ENCODE measurements around the gene UNC79. TPM values are rescaled to one million over a fixed set of nuclear protein-coding genes. Genes with fewer than 3 reads are reported as not detected.

The UNC79 gene
- total RNA-seq, 4 donors from 2014 or later = 0.33 to 0.73 (median 0.51) TPM

DNA sequence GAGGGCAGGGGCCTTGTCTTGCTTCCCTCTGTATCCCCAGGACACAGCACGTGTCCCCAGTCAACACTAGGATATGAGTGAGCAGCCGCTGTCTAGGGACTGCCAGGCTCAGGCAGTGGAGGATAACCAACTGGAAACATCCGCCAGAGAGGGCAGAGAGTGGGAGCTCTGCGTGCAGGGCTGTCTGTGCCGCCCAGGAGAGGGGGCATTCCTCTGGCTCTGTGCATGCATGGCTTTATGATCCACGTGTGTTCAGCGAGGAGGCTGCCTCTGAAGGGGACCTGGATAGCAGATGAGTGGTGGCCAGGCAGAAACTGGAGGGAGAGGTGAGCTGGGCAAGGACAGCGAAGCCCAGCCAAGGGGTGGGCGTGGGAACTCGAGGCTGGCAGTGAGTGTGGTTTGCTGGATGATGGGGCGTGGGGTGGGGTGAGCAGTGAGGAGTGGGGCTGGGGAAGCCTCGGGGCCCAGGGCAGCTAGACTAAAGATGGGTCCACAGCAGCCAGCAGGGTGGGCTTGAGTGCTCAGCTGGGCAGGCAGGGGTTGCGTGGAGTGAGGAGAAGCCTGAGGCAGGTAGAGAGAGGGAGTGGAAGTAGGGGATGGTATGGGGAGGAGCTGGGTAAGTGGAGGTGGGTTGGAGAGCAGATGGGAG lies 284.7 kb downstream of the UNC79 start:
- Histone ChIP-seq H3K4me1 (no peaks in the 10 kb centered on the region), H3K27me3 (peaks cover 0 to 10% (median 0%) of the 10 kb centered on the region in 3 donors), H3K36me3 (no peaks in the 10 kb centered on the region), H3K9me3 (no peaks in the 10 kb centered on the region), H3K27ac (no peak overlapping the region), H3K4me3 (no peak overlapping the region)
- ATAC-seq (no peak), DNase-seq (no peak)
- TF ChIP-seq POLR2A (IDR thresholded peaks at IDR 0.05) = no peak
- TF ChIP-seq, protein P1, sequence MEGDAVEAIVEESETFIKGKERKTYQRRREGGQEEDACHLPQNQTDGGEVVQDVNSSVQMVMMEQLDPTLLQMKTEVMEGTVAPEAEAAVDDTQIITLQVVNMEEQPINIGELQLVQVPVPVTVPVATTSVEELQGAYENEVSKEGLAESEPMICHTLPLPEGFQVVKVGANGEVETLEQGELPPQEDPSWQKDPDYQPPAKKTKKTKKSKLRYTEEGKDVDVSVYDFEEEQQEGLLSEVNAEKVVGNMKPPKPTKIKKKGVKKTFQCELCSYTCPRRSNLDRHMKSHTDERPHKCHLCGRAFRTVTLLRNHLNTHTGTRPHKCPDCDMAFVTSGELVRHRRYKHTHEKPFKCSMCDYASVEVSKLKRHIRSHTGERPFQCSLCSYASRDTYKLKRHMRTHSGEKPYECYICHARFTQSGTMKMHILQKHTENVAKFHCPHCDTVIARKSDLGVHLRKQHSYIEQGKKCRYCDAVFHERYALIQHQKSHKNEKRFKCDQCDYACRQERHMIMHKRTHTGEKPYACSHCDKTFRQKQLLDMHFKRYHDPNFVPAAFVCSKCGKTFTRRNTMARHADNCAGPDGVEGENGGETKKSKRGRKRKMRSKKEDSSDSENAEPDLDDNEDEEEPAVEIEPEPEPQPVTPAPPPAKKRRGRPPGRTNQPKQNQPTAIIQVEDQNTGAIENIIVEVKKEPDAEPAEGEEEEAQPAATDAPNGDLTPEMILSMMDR (IDR thresholded peaks at IDR 0.05 in 4 of 5, conservative IDR thresholded peaks at IDR 0.05 in 1 of 5) = no peak
- intact Hi-C loops (cut with DNase I; ENCODE audit: low total_unique reads) = no loop called here
- in situ Hi-C loops (cut with MboI; ENCODE audit: low sequenced_read_pairs in 4 of 4) = no loop called here

DNA sequence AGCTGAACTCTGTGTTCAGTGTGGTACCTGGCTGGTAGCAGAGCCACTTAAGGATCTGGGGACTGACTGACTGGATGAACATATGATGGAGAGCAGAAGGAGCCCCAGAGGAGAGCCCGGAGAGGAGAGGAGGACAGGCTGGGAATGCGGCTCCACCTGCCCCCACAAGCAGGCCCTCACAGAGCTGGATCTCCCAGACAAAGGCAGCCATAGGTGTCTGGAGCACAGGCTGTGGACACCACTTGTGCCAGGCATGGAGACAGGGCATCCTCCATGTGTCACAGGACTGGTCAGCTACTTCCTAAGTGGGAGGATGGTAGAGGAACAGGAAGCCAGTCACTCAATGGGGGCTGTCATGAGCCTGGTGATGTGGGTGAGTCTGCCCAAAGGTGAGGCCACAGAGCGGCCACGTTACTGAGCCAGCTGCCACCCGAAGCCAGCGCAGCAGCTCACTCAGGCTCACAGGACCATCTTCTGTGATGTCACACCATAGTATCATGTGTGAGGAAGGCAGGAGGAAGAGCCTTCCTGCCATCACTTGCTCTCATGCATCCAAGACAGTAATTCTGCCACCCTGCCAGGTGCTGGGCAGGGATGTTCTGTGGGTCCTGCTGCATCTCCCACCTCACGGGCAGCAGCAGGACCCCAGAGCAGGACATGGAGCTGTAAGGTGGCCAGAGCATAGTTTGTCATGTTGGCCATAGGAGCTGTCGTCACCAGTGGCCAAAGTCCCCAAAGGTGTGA lies 285.4 kb downstream of the UNC79 start:
- DNase-seq = no peak
- H3K27me3 ChIP-seq = peaks cover 0 to 10% (median 0%) of the 10 kb centered on the region in 3 donors

DNA sequence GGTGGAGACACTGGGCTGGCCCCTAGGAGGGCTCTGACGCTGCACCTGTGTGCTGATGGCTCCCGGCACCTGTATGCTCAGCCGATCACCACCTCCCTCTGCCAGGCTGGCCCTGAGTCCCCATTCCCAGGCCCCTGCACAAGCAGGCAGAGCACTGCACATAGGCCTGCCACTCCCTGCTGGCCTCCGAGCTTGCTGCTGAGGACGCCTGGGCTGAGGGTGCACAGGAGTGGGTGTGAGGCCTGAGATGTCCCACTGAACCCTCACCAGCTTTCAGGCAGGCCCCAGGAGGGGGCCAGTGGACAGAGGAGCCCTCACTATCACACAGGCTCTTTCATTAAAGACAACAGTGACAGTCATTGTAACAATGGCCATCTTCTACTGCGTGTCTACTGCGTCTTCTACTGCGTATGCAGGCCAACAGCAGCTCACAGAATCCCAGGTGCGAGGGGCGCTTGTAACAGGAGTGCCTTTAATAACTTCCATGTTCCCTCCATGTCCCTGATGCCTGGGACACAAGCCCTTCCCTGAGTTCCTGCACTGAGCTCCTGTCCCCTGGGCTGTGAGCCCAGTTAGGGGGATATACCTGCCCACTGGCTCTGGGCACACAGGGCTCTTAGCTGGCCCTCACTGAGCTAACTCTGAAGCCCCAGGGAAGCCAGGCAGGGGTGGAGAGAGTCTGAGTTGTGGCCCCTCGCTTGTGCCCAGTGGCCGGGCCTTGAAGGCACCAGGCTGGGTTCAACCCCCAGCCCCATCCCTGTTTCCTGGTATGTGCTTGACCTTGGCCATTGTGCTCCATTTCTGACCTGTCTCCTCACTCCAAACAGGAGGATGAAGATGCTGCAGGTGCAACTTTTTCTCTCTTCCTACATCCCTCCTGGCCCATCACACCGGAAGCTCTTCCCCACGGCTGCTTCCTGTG lies 286.3 kb downstream of the UNC79 start:
- in situ Hi-C loops (cut with MboI; ENCODE audit: low sequenced_read_pairs in 4 of 4) (no loop called here), intact Hi-C loops (cut with DNase I; ENCODE audit: low total_unique reads) (no loop called here)
- Histone ChIP-seq H3K27ac (no peak overlapping the region), H3K4me3 (no peak overlapping the region), H3K36me3 (no peaks in the 10 kb centered on the region), H3K9me3 (no peaks in the 10 kb centered on the region), H3K4me1 (no peaks in the 10 kb centered on the region), H3K27me3 (peaks cover 0 to 9% (median 0%) of the 10 kb centered on the region in 3 donors)
- TF ChIP-seq, protein P1 (IDR thresholded peaks at IDR 0.05 in 4 of 5, conservative IDR thresholded peaks at IDR 0.05 in 1 of 5) = no peak
- TF ChIP-seq POLR2A (IDR thresholded peaks at IDR 0.05) = no peak
- DNase-seq (no peak), ATAC-seq (no peak)

More for the DNA sequence above, 285.4 kb downstream of the UNC79 start:
- in situ Hi-C loops (cut with MboI; ENCODE audit: low sequenced_read_pairs in 4 of 4) = no loop called here
- no peaks in the 10 kb centered on the region for H3K36me3 ChIP-seq
- no peaks in the 10 kb centered on the region for H3K9me3 ChIP-seq
- H3K4me3 ChIP-seq = no peak overlapping the region
- H3K4me1 ChIP-seq = no peaks in the 10 kb centered on the region
- no peak overlapping the region for H3K27ac ChIP-seq
- intact Hi-C loops (cut with DNase I; ENCODE audit: low total_unique reads) = no loop called here
- no peak for ATAC-seq
- TF ChIP-seq POLR2A (IDR thresholded peaks at IDR 0.05) = no peak
- TF ChIP-seq, protein P1 (IDR thresholded peaks at IDR 0.05 in 4 of 5, conservative IDR thresholded peaks at IDR 0.05 in 1 of 5) = no peak

DNA sequence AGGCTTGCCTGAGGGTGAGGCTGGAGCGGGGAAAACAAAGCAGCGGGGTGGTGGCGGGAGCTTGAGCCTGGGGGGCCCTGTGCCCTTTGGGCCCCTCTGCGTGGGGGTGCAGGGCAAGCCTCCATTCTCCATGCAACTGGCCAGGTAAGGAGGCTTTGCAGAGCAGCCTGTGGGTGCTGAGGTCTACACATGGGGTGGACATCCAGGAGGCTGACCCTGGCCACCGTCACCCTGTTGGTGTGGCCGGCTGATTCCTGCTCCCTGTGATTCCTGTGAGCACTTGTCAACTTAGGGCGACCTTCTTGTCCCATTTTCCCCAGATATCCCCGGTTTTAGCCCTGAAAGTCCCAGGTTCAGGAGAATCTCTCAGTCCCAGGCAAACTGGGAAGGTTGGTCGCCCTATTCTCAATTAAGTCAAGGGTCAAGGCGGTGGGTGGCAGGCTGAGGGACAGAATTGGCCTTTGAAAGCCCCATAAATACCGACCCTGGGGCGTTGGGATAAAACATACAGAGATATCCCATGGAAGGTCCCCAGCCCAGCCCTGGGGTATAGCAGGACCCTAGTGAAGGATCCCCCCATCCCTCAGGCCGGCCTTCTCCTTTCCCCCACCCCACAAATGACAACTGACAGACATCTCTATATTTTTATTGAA lies 287.1 kb downstream of the UNC79 start:
- no peak for ATAC-seq
- in situ Hi-C loops (cut with MboI; ENCODE audit: low sequenced_read_pairs in 4 of 4) = no loop called here
- H3K27me3 ChIP-seq = peaks cover 0 to 6% (median 0%) of the 10 kb centered on the region in 3 donors

More for the DNA sequence above, 287.1 kb downstream of the UNC79 start:
- H3K4me1 ChIP-seq = no peaks in the 10 kb centered on the region
- H3K4me3 ChIP-seq = no peak overlapping the region
- H3K36me3 ChIP-seq = no peaks in the 10 kb centered on the region
- intact Hi-C loops (cut with DNase I; ENCODE audit: low total_unique reads) = no loop called here
- no peak overlapping the region for H3K27ac ChIP-seq
- DNase-seq = no peak
- TF ChIP-seq, protein P1 (IDR thresholded peaks at IDR 0.05 in 4 of 5, conservative IDR thresholded peaks at IDR 0.05 in 1 of 5) = no peak
- TF ChIP-seq POLR2A (IDR thresholded peaks at IDR 0.05) = no peak
- H3K9me3 ChIP-seq = no peaks in the 10 kb centered on the region

All from gastrocnemius medialis (tissue), 4 donors.